HG03565 (cell line): ENCODE data around the gene PIK3C3.

Experiments
- ATAC-seq: cut with Tn5 transposase; IDR thresholded peaks from one replicate; pipeline ENCODE4 v1.9.1; 2021; ENCODE audit warnings: mild to moderate bottlenecking, moderate library complexity; ENCODE audit not compliant: unreplicated experiment

The PIK3C3 gene

DNA sequence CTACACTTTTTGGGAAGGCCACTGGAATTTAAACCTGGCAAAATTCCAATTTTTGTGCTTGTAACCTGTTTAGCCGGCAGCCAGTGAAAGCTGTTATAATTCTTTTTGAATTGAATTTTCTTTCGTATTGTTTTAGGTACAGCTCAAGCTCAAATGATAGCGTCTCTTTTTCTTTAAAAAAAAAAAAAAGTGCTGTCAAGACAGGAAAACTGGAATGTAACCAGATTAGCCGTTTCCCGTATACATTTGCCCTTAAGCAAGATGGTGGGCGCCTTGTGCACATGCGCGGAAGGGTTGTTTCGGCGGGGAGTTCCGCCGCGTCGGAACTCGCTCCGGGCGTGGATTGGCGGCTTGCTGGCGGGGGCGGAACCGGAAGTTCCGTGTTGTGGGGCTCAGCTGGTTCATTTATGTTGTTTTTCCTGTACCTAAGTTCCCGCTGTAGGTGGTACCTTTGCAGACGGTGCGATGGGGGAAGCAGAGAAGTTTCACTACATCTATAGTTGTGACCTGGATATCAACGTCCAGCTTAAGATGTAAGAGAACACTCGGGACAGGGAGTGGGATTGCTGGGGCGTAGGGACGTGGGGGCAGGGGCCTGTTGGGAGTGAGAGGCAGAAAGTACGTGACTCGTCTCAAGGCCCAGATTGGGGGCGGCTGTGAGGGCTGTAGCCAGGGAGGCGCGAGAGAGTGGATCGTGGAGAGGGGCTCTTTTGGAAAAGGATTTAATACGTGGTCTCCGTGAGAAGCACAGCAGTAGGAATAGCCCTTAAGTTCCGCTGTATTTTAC is at the start of gene PIK3C3:
Gene PIK3C3 (plus strand): TSS at position 408 of the 787 bp plus-strand sequence. CDS start 58 bp downstream, at position 466.
- peak; percentile 95 for ATAC-seq

DNA sequence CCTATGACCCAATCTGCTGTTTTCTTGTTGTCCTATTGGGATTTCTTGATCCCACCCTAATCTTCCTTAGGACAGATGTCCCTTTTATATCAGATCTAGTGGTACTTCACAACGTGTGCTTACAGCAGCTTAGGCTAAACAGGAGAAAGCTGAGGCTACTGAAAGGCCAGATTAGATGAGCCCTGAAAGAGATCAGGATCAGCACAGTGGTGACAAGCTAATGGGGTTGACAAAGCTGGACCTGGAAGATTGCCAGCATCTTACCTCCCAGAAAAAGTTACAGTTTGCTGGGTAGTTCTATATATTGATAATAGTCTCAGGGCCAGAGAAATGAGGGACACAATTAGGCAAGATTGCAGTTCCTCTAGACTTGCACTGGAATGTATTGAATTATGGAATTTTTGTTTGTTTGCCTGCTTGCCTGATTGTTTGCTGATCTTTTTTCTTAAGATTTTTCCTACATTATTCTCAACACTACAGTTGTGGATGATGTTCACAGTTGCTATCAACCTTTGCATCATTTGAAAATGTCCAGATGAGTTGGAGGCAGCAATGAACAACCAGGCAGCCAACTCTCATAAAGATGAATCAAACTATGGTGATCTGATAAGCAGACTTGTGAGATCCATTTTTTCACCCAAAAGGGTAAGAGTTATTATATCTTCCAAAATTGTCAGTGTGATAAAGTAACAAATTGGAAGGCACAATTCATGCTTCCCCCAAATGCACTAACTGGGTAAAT is 49.1 kb upstream of the PIK3C3 start:
- ATAC-seq: no peak

DNA sequence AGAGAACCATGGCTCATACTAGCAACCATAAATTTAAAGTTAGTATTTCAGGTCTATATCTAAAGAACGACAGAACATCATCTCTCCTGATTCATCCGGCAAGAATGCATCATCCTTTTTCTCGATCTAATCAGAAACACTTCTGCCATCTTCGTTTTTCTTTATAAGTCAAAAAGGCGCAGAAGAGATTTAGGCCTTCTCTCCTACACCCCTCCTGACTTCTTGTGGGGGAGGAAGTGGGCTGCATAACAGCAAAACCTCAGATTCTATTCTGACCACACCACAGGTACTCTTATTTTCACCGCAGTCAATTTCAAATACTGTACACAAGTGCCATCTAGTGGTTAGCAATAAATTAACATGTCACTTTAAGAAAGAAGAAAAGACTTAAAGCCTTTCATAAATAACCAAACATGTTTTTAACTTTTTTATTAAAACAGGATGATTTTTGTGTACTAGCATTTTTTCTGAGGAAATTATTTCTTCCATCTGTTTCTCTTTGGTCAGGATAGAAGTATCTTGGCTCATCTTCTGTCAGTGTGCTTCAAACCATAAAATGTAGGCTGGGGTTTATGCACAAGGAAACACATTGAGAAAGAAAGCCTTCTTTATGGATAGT is 48.4 kb upstream of the PIK3C3 start:
- peak; percentile 95 for ATAC-seq

DNA sequence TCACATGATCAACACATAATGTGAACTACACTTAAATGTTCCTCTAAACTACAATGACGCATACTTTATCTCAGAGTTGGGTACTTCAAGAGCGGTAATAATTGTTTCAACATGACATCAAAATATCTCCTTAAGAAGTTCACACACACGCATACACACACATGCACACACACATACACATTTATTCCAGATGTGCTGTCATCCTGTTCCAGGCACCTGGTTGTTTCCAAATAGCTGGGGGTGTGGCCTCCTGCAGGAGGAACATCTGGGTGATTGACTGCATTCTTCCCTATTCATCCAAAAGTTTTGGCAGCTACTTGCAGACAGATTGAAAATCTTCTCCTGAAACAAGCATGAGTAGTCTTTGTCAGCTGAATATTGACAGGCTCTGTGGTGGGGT is 37.9 kb upstream of the PIK3C3 start:
- no peak for ATAC-seq

DNA sequence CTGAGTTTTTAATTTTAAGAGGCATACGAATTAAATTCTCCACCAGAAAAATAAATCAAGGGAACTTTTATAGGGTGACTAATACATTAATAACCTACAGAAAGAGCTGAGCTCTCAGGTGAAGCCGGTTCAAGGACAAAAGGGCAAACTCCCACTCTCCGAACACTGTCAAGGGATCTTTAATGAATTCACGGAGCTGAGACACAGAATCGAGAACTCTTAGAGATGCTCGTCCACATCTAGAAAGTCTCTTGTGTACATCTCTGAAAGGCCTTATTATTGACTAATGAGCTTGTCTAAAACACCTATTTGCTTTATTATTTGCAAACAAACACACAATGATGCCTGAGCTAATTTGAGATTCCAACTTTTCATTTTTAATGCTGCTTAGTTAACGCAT is 33.3 kb upstream of the PIK3C3 start:
- no peak for ATAC-seq

DNA sequence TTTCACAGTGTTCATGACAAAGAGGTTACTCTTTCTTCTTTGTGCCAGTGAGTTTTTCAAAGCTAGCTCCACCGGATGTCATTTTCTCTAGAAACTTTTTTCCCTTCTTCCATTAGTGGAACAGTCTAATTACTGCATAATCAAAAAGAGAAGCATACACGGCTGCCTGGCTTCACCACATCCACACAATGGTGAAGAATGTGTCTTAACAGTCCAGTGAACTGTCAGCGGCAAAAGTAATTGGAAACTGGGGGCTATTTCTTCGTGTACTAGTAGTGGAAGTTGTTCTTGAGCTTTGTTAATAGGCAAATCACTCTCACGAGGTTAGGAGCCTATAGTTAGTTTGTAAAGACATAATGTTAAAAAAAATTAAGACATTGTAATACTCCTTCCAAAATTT is 32.9 kb upstream of the PIK3C3 start:
- ATAC-seq: no peak

DNA sequence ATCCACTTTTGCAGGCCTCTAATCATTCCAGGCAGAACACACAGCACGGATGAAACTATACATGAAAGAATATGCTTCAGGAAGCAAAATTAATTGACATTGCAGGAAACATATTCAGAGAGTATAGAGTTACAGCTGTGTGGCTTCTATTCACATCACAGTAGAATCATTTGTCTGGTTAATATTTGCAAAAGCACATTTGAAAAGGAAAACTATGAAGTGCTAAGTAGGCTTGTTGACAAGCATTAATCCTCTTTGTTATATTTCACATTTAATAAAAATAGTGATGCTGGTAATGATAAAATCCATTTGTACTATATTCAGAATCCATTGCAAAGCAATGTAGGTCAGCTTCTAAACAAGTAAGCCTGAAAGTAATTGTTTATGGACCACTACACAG is 32.2 kb upstream of the PIK3C3 start:
- ATAC-seq: no peak

DNA sequence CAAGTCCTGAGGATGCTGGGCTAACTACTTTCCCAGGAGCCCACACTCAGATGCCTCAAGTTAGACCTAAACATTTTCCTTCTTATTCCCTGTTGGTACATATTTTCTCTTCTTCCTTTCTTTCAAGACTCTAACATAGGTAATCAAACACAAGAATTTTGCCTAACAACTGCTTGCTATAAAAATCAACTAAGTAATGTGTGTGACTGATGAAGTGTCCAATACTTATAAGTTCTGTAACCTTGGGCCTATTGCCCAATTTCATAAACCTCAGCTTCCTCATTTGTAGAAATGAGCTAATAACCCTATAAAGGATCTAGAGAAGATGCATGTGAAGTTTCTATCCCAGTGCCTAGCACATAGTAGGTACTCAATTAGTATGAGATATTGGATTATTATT is 31.6 kb upstream of the PIK3C3 start:
- ATAC-seq: no peak

DNA sequence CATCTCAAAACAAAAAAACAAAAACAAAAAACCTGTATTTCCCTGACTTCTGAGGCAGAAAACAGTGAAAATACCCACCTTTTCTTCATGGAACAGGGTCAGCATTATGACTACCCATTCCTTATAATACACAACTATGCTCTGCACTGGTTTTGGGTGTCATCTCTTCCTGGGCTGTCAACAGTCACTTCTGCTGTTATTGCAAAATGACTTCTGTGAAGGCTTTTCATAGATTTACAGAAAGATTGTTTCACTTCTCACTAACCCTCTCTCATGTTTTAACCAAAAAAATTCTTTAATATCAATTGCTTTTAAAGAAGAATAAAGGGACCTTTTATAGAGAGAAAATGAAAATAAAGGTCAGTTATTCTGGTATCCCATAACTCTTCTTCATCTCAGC is 26.5 kb upstream of the PIK3C3 start:
- ATAC-seq: no peak

DNA sequence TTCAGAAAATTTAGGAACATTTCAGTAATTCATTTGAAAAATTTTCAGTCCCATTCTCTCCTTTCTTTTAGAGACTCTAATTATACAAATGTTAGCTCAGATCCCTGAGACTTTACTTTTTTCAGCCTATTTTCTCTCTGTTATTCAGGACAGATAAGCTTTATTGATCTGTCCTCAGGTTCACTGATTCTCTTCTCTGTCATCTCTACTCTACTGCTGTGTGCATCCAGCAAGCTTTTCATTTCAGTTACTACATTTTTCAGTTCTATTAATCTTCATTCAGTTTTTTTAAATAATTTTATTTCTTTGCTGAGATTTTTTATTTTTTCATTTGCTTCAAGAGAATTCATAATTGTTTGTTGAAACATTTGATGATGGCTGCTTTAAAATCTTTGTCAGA is 22.1 kb upstream of the PIK3C3 start:
- ATAC-seq: no peak

DNA sequence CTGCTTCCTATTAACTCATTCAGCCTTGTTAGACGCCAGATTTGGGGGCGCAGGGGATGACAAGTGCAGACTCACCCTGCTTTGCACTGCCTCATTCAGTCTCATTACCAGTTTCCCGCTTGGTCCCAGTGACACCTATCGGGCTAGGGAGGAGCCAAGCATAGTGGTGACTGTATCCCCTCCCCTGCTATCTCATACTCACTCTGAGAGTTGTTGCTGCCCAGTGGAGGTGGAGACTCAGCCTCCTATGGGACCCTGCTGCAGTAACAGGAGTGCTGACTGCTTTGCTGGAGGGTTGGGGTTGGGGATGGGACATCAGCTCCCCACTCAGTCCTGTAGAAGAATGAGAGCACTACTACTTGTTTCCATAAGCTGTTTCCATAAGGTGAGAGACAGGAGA is 21.3 kb upstream of the PIK3C3 start:
- ATAC-seq: no peak

DNA sequence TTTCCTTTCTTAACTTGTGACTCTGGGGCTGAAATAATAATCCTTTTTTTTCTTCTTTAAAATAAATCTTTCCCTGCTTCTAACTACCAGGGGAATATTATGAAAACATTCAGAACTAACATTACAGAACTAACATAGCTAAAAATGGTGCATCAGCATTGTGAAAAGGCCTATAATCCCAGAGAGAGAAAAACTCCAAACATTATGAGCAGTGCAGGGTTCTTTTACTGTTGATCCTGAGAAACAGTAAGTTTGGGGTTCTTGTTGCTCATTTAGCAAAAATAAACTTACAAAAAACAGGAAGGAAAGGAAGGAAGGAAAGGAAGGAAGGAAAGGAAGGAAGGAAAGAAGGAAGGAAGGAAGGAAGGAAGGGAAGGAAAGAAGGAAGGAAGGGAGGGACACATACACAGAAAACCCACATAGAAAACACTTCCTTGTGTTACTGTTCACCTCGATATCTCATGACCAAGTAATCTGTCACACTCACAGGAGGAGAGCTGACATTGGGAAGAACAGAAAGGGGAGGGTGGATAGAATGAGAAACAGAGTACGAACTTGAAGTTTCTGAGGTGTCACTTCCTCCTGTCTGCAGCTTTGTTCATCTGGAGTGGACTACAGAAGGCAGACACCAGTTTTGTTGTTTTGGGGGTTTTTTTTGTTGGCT is 18.4 kb upstream of the PIK3C3 start:
- ATAC-seq: no peak

DNA sequence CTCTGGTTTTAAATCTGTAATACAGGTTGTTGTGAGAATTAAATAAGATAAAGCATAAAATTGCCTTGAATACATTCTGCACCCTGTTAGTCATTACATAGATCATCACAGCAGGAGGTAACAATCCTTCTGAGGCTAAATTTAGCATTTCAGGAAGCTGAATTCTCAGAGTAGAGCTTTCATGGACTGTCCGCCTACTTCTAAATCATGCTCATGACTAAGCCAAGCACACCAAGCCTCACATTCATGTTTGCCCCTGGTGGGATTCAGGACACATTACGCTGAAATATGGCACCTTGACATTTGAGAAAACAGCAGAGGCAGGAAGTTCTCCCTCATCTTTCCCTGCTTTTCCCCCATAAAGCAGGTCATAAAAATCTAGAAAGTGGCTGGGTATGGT is 16.6 kb upstream of the PIK3C3 start:
- ATAC-seq: no peak

DNA sequence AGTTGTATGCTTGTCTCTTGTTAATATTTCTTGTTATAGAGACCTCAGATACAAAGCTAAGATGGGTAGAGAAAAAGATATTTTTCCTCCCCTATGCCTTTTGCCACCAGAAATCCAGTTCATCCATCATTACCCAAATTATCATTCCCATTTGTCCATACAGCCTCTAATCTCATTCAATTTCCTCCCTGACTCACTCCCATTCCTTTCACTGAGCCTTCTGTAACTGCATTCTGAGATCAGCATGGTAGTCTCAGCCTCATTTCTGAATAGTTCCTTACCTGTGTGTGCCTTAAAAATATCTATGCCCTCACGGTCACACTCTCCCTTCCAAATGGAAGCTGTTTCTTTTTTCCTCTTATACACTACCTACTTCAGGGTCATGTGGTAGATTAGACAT is 15.7 kb upstream of the PIK3C3 start:
- no peak for ATAC-seq

DNA sequence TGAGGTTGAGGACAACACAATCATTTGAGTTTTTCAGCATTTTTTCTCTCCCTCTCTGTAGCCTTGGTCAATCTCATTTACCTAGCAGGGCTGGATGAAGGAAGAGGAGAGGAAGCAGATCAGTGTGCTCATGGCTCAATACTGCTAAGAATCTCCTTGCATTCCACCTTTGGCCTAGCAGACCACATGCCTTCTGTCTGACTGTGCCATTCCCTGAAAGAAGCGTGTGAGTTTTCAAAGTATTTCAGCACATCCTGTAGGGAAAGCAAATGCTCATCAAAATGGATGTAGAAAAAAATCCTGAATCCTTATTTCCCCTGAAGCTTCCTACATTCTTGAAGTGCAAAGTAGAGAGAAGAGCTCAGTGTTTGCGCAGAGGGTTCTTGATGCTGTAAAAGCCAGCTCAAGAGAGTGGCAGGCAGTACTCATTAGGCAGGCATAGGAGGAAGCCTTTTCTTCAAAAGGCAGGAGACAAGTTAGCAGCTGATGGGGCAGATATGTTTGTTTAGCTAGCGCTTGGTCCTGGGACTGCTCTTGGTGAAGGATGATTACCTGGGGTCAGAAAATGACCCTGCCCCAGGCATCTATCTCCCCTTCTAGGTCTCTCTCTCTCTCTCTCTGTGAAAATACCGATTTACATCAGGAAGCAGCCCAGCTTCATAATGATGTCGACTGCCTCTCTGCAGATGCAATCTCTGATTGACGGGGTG is 14.4 kb upstream of the PIK3C3 start:
- ATAC-seq: no peak

DNA sequence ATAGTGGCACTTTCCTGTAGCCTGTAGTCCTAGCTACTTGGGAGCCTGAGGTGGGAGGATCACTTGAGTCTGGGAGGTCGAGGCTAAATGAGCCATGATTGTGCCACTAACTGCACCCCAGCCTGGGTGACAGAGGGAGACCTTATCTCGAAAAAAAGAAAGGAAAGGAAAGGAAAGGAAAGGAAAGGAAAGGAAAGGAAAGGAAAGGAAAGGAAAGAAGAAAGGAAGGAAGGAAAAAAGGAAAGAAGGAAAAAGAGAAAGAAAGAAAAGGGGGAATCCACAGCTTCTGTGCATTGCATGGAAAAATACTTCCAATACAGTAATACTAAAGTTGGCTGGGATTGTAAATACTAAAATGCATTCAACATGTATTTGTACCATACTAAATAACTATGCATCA is 12.8 kb upstream of the PIK3C3 start:
- no peak for ATAC-seq

DNA sequence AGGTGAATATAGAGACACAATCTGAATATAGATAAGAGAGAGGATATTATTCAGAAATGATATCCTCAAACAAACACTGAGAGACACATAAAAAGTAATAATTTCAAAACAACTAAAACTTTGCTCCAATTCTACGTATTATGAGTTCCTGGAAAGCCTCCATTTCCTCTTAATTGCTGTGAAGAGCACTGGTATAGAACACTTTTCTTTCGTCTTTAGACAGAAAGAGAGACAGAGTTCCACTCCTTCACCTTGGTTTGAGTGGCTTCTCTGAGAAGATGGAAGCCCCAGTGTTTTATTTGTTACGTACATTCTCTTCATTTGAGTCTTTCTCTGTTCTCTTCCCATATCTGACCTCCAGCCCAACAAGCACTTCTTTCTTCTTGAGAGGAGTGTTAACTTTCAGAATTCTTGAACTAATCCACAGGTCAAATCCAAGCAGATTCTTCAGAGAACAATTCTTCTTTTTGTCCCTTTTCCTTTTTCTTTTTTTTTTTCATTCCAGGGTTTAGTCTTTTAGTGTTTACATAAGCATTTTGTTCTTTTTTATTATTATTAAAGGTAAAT is 6.4 kb upstream of the PIK3C3 start:
- no peak for ATAC-seq

DNA sequence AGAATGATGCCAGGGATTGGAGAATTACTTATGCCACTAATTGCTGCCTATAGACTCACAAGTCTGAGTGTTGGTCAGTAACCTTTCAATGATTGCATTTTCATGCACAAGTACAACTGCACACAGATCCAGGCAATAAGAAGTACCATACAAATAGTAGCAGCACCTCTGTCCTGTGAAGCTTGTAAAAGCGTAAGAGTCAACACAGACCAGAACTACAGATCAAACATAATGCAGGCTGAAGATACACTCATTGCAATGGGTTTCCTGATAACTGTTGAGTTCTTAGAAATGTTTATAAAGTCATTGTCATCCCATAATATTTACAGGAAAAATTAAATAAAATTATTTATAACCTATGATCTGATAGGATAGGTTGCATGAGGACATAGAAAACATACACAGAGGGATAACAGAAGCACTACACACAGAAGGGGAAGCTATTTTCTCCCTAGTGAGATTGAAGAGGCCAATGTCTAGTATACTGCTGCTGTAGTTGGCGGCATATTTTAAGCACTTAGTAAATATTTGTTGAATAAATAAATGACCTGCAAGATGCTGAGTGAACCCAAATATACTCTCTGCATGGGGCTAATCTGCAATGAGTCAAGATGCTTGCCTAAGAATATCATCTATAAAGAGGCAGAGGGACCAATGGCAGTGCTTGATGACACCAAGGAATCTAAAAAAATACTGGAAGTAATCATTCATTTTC is 5.7 kb upstream of the PIK3C3 start:
- no peak for ATAC-seq

DNA sequence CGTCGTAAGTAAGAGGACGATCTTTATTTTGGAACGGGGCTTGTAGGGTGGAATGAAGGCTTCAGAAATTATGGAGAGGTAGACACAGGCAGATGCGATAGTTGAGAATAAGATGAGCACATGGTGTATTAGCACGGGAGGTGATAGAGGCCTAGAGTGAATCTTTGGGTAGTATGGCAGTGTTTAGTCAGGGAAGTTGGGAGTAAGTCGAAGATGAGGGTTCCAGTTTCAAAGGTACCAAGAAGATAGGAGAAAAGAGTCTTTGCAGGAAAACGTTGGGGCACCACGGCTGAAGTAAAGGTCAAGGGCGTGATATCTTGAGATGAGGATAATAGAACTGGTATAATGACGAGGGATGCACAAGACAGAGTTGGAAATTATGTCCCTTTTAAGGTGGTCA is 654 bp downstream of the PIK3C3 start:
- ATAC-seq: no peak

DNA sequence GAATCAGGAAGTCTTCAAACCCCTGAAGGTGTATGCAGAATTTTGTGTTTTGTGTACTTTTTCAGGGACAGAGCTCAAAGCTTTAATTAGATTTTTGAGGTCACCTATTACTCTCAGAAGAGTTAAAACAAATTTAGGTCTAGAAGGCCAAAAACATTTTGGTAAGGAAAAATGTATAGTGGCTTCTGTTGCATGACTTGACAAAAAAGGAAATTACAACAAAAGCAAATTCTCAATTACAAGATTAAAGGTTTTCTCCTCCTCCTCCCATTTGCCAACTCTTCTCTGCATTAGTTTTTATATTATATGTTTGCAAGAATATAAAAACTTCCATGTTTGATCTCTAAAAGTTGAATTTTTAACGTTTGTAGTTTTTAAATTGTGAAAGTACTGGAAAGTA is 4.0 kb downstream of the PIK3C3 start:
- ATAC-seq: no peak
